ENCODE measurements around the gene SUSD6. TPM values are rescaled to one million over a fixed set of nuclear protein-coding genes. Genes with fewer than 3 reads are reported as not detected.

Gene SUSD6
- total RNA-seq, 2 experiments from 2014 or later: 63.4 to 65.2 TPM

- ChIA-PET POLR2A (interaction anchor here (3.0 kb wide), 1 partner anchor 12 kb away, joined by 24 read pairs; the partner anchor contains the start of gene SRSF5), CTCF (no interaction called here)
- Mint-ChIP-seq H3K36me3 (ENCODE audit: low read depth) (no peaks in the 10 kb centered on the region), H3K9me3 (no peaks in the 10 kb centered on the region), H3K4me3 (no peak overlapping the region), H3K27ac (no peak overlapping the region), H3K4me1 (peaks cover 13% of the 10 kb centered on the region), H3K27me3 (no peaks in the 10 kb centered on the region)
- DNase-seq: no peak
These were observed 143.1 kb downstream of the SUSD6 start for GRCh38 chr14:69754487-69754886.

DNA sequence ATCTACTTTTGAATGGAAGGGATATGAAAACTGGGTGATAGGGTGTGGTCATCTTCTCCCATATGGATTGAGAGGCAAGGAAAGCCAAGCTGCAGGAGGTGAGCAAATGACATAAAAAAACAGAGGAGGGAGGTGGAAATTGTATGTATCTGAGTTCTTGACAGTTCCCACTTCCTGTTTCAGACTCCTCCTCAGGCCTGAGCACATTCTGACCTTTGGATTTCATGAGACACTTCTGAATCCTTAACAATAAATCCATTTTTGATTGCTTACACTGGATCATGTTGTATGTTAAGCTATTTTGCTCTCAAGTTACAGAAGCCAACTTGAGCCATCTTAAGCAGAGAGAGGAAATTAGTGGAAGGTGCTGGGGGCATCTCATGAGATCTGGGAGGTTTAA, 143.9 kb downstream of the SUSD6 start:
- Mint-ChIP-seq H3K4me1 (peaks cover 13% of the 10 kb centered on the region), H3K27me3 (no peaks in the 10 kb centered on the region), H3K4me3 (no peak overlapping the region), H3K9me3 (no peaks in the 10 kb centered on the region), H3K27ac (no peak overlapping the region), H3K36me3 (ENCODE audit: low read depth) (no peaks in the 10 kb centered on the region)
- ChIA-PET POLR2A (interaction anchor here (3.0 kb wide), 1 partner anchor 11 kb away, joined by 24 read pairs; the partner anchor contains the start of gene SRSF5), CTCF (interaction anchor here (0.9 kb wide), 1 partner anchor 11 kb away, joined by 3 read pairs; the partner anchor contains the start of gene SRSF5)
- DNase-seq: no peak

GRCh38 chr14:69755784-69756183, 144.4 kb downstream of the SUSD6 start:
- no peak overlapping the region for H3K4me3 Mint-ChIP-seq
- H3K27me3 Mint-ChIP-seq: no peaks in the 10 kb centered on the region
- no peak overlapping the region for H3K27ac Mint-ChIP-seq
- no peaks in the 10 kb centered on the region for H3K36me3 Mint-ChIP-seq (ENCODE audit: low read depth)
- H3K9me3 Mint-ChIP-seq: no peaks in the 10 kb centered on the region
- ChIA-PET POLR2A (interaction anchor here (0.6 to 3.0 kb wide), 3 partner anchors 11 to 144 kb away, joined by 3 to 24 read pairs (median 3); partner anchors contain the start of gene SRSF5), CTCF (interaction anchor here (0.9 kb wide), 1 partner anchor 11 kb away, joined by 3 read pairs; the partner anchor contains the start of gene SRSF5)
- DNase-seq: no peak
- H3K4me1 Mint-ChIP-seq: peaks cover 13% of the 10 kb centered on the region

DNA sequence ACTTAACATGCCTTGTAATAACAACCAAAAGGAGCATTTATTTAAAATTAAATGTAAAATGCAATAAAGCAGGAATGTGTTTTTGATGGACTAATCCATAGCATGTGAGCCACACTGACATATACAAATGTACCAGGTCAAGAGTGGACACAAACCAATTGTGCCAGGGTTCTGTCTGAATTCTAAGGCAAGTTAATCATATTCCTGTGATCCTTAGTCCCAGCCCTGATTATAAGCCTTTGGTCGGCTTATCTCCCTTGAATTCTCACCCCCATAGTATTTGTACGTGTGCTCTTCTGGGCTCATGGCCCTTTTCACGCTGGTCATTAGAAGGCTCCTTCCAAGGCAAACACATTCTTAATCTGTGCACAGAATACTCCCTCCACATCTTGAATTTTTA, 144.9 kb downstream of the SUSD6 start:
- Mint-ChIP-seq H3K27ac (no peak overlapping the region), H3K4me3 (no peak overlapping the region), H3K27me3 (no peaks in the 10 kb centered on the region), H3K9me3 (no peaks in the 10 kb centered on the region), H3K4me1 (peaks cover 13% of the 10 kb centered on the region), H3K36me3 (ENCODE audit: low read depth) (no peaks in the 10 kb centered on the region)
- no peak for DNase-seq
- POLR2A ChIA-PET: interaction anchor here (0.6 to 3.0 kb wide), 3 partner anchors 10 to 144 kb away, joined by 3 to 24 read pairs (median 3); partner anchors contain the start of gene SRSF5
- CTCF ChIA-PET: no interaction called here

GRCh38 chr14:69760810-69761209, 149.4 kb downstream of the SUSD6 start:
- Mint-ChIP-seq H3K27ac (no peak overlapping the region), H3K9me3 (peaks cover 7% of the 10 kb centered on the region), H3K27me3 (no peaks in the 10 kb centered on the region), H3K4me1 (peaks cover 20% of the 10 kb centered on the region), H3K4me3 (no peak overlapping the region), H3K36me3 (ENCODE audit: low read depth) (peaks cover 6% of the 10 kb centered on the region)
- ChIA-PET CTCF (no interaction called here), POLR2A (interaction anchor here (0.8 kb wide), 1 partner anchor 10 kb away, joined by 3 read pairs; no protein-coding TSS in a partner anchor)
- no peak for DNase-seq

DNA sequence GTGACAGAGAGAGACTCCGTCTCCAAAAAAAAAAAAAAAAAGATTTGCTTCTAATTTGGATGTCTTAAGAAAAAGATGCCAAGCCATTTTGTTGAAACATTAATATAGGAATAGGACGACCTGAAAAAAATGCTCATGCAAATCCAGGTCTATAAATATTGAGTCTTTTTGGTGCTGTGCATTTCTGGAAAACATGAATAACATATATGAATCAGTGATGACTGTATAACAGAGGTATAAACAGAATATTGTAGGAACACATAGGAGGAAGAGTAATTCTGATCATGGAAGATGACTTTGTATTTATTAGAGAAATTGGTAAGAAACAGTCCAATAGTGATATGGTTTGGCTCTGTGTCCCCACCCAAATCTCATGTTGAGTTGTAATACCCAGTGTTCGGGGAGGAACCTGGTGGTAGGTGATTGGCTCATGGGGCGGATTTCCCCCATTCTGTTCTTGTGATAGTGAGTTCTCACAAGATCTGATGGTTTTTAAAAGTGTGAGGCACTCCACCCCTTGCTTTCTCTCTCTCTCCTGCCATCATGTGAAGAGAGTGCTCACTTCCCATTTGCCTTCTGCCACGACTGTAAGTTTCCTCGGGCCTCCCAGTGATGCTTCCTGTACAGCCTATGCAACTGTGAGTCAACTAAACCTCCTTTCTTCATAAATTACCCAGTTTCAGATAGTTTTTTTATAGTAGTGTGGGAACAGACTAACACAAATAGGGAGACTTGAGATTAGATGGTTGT, 152.5 kb downstream of the SUSD6 start:
- Mint-ChIP-seq H3K36me3 (ENCODE audit: low read depth) (peaks cover 29% of the 10 kb centered on the region), H3K27me3 (no peaks in the 10 kb centered on the region), H3K4me1 (peaks cover 40% of the 10 kb centered on the region), H3K27ac (no peak overlapping the region), H3K9me3 (peaks cover 7% of the 10 kb centered on the region), H3K4me3 (no peak overlapping the region)
- DNase-seq: no peak
- ChIA-PET POLR2A (interaction anchor here (0.6 kb wide), 1 partner anchor 13 kb away, joined by 3 read pairs; no protein-coding TSS in a partner anchor), CTCF (no interaction called here)

Other genes starting within 250 kb of the SUSD6 start
- gene ERH, start 213.3 kb upstream of the SUSD6 start, total RNA-seq: 100 to 1,000 TPM; 281 to 295 TPM
- 10 to 100 TPM; 46.1 to 47.2 TPM for gene SLC39A9, start 212.9 kb upstream of the SUSD6 start, total RNA-seq
- gene PLEKHD1, start 126.9 kb upstream of the SUSD6 start, total RNA-seq: under 1 TPM; 0.13 to 0.15 TPM
- gene CCDC177, start 36.7 kb upstream of the SUSD6 start, total RNA-seq: not detected
- 100 to 1,000 TPM; 368 to 376 TPM for gene SRSF5, start 155.5 kb downstream of the SUSD6 start, total RNA-seq
- not detected for gene SLC10A1, start 185.6 kb downstream of the SUSD6 start, total RNA-seq